B cell (primary cell): Measurements from ENCODE around the gene LOC128125822.

Experiments used
- ATAC-seq: fragments of 200-7000 bp; cut with Tn5 transposase; one replicate; pipeline ENCODE4 v1.10.0; 2021; ENCODE audit warnings: low read depth, mild to moderate bottlenecking, moderate number of reproducible peaks, moderate library complexity
- CTCF ChIA-PET: fragments of 350-600 bp; sonication (Branson Sonifier 250); formaldehyde crosslinking; loops from one replicate; lab custom pipeline; 2021; ENCODE audit warnings: antibody characterized with exemption, inconsistent platforms; lab: Charles Lee
- POLR2A ChIA-PET: fragments of 350-600 bp; sonication (Branson Sonifier 250); formaldehyde crosslinking; loops from one replicate; lab custom pipeline; 2021; ENCODE audit warnings: antibody characterized with exemption; lab: Charles Lee
- DNase-seq: peaks from one replicate; pipeline ENCODE4 v3.0.0; 2013
- H2AFZ ChIP-seq: 2 replicates; pipeline ENCODE4 v1.6.1; 2012; ENCODE audit warnings: mild to moderate bottlenecking, low read depth, low read length; ENCODE audit not compliant: insufficient read depth, poor library complexity, severe bottlenecking
- H3K27ac ChIP-seq, 2 donors: 1 replicate in 1 of 2; 2 replicates in 1 of 2; pipeline ENCODE4 v1.5.1; 2012 to 2013; ENCODE audit warnings: low read length in 2 of 2, mild to moderate bottlenecking in 2 of 2, moderate library complexity in 1 of 2
- H3K27me3 ChIP-seq, 4 experiments: fragments of 200-600 bp in 1 of 4; sonication (generic) in 1 of 4; replicated peaks in 1 of 4; 1 replicate in 2 of 4; 2 replicates in 2 of 4; pipeline versions ENCODE4 v1.6.1 to v1.7.0; 2013 to 2016; ENCODE audit warnings: low read length in 3 of 4, mild to moderate bottlenecking in 2 of 4, mixed read lengths in 1 of 4, moderate library complexity in 1 of 4; ENCODE audit not compliant: insufficient read depth in 4 of 4, control insufficient read depth in 3 of 4; ENCODE audit errors: control extremely low read depth in 1 of 4
- H3K36me3 ChIP-seq, 2 experiments: replicated peaks in 1 of 2; 1 replicate in 1 of 2; 2 replicates in 1 of 2; pipeline versions ENCODE4 v1.6.1 to v1.7.1; 2013; ENCODE audit warnings: low read length in 1 of 2; ENCODE audit not compliant: insufficient read depth in 2 of 2, control insufficient read depth in 1 of 2; ENCODE audit errors: control extremely low read depth in 1 of 2, extremely low read depth in 1 of 2
- H3K4me1 ChIP-seq, 2 donors: fragments of 200-600 bp in 1 of 2; sonication (generic) in 1 of 2; 1 replicate in 1 of 2; 2 replicates in 1 of 2; pipeline versions ENCODE4 v1.5.1 to v1.6.1; 2013 to 2017; ENCODE audit warnings: low read length in 2 of 2; ENCODE audit not compliant: control insufficient read depth in 2 of 2, insufficient read depth in 2 of 2
- H3K4me2 ChIP-seq: replicated peaks from 2 replicates; pipeline ENCODE3; 2012; ENCODE audit warnings: mild to moderate bottlenecking, low read depth, low read length; ENCODE audit not compliant: poor library complexity, severe bottlenecking
- H3K4me3 ChIP-seq, 5 experiments: fragments of 200-600 bp in 1 of 5; sonication (generic) in 1 of 5; 1 replicate in 3 of 5; 2 replicates in 2 of 5; pipeline versions ENCODE4 v1.5.1 to v1.7.0; 2011 to 2016; ENCODE audit warnings: low read length in 4 of 5, mild to moderate bottlenecking in 4 of 5, low read depth in 2 of 5, control low read depth in 1 of 5, moderate library complexity in 1 of 5; ENCODE audit not compliant: insufficient read depth in 1 of 5; ENCODE audit errors: control extremely low read depth in 1 of 5, extremely low read depth in 1 of 5
- H3K79me2 ChIP-seq: fragments of 200-600 bp; sonication (generic); one replicate; pipeline ENCODE4 v1.6.0; 2016; ENCODE audit warnings: low read length; ENCODE audit not compliant: control insufficient read depth, insufficient read depth
- H3K9ac ChIP-seq: fragments of 200-600 bp; sonication (generic); 2 replicates; pipeline ENCODE4 v1.6.1; 2017; ENCODE audit warnings: mild to moderate bottlenecking, low read length, moderate library complexity
- H3K9me3 ChIP-seq, 3 donors: one replicate each; pipeline versions ENCODE4 v1.6.1 to v1.7.1; 2013; ENCODE audit warnings: low read length in 2 of 3; ENCODE audit not compliant: control insufficient read depth in 2 of 3, insufficient read depth in 1 of 3; ENCODE audit errors: control extremely low read depth in 1 of 3
- H4K20me1 ChIP-seq: 2 replicates; pipeline ENCODE4 v1.6.0; 2012; ENCODE audit warnings: mild to moderate bottlenecking, low read length; ENCODE audit not compliant: insufficient read depth, control insufficient read depth, poor library complexity, severe bottlenecking
- H3K27ac Mint-ChIP-seq: one replicate; pipeline ENCODE4 v1.8.0; 2021; ENCODE audit warnings: mixed read lengths
- H3K27me3 Mint-ChIP-seq: one replicate; pipeline ENCODE4 v1.8.0; 2021; ENCODE audit warnings: mixed read lengths
- H3K4me1 Mint-ChIP-seq: one replicate; pipeline ENCODE4 v1.8.0; 2021; ENCODE audit warnings: mixed read lengths
- H3K4me3 Mint-ChIP-seq: one replicate; pipeline ENCODE4 v1.8.0; 2021; ENCODE audit warnings: mixed read lengths
- H3K9me3 Mint-ChIP-seq: one replicate; pipeline ENCODE4 v1.8.0; 2022; ENCODE audit warnings: mixed read lengths; ENCODE audit not compliant: insufficient read depth
- EZH2 ChIP-seq: IDR thresholded peaks from 2 replicates; pipeline ENCODE4 v1.6.1; 2012; ENCODE audit warnings: borderline replicate concordance, low read depth, mild to moderate bottlenecking, moderate library complexity, low read length; ENCODE audit not compliant: insufficient read depth, poor library complexity, severe bottlenecking
- WGBS: methylation state at CpG from one replicate; pipeline ENCODE4 v1.1.5; 2013; ENCODE audit warnings: missing lambda C conversion rate; ENCODE audit not compliant: insufficient coverage; 5-methylcytosine and 5-hydroxymethylcytosine counted together
- intact Hi-C: fragments of 100-400 bp; cut with micrococcal nuclease; formaldehyde crosslinking; loops from one replicate; pipeline ENCODE4 v1.10.0; 2022
- TF ChIP-seq, protein P1 (sequence below): fragments of 200-600 bp; IDR thresholded peaks from one replicate; pipeline ENCODE4 v1.8.0; 2022; ENCODE audit warnings: antibody characterized with exemption, mild to moderate bottlenecking

The LOC128125822 gene

GRCh38 chr6:63537959-63538300 is 34.4 kb upstream of the LOC128125822 start:
- no peaks in the 10 kb centered on the region for H3K79me2 ChIP-seq
- ChIA-PET POLR2A (no interaction called here), CTCF (no interaction called here)
- TF ChIP-seq, protein P1, sequence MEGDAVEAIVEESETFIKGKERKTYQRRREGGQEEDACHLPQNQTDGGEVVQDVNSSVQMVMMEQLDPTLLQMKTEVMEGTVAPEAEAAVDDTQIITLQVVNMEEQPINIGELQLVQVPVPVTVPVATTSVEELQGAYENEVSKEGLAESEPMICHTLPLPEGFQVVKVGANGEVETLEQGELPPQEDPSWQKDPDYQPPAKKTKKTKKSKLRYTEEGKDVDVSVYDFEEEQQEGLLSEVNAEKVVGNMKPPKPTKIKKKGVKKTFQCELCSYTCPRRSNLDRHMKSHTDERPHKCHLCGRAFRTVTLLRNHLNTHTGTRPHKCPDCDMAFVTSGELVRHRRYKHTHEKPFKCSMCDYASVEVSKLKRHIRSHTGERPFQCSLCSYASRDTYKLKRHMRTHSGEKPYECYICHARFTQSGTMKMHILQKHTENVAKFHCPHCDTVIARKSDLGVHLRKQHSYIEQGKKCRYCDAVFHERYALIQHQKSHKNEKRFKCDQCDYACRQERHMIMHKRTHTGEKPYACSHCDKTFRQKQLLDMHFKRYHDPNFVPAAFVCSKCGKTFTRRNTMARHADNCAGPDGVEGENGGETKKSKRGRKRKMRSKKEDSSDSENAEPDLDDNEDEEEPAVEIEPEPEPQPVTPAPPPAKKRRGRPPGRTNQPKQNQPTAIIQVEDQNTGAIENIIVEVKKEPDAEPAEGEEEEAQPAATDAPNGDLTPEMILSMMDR: no peak
- TF ChIP-seq EZH2: no peak
- no peak overlapping the region for H3K9ac ChIP-seq
- H3K27me3 Mint-ChIP-seq: peaks cover 7% of the 10 kb centered on the region
- H3K4me1 ChIP-seq: peaks cover 0 to 6% of the 10 kb centered on the region in 2 donors
- intact Hi-C loops: no loop called here
- H3K27me3 ChIP-seq: no peaks in the 10 kb centered on the region
- H3K27ac Mint-ChIP-seq: no peak overlapping the region
- peaks cover 5% of the 10 kb centered on the region for H3K9me3 Mint-ChIP-seq
- DNase-seq: no peak
- H3K27ac ChIP-seq: no peak overlapping the region
- H4K20me1 ChIP-seq: no peaks in the 10 kb centered on the region
- no peak overlapping the region for H3K4me3 ChIP-seq
- H3K36me3 ChIP-seq: no peaks in the 10 kb centered on the region
- no peak overlapping the region for H3K4me3 Mint-ChIP-seq
- no peaks in the 10 kb centered on the region for H3K9me3 ChIP-seq
- no peak overlapping the region for H2AFZ ChIP-seq
- no peak overlapping the region for H3K4me2 ChIP-seq
- ATAC-seq: no peak
- H3K4me1 Mint-ChIP-seq: peaks cover 11% of the 10 kb centered on the region

DNA sequence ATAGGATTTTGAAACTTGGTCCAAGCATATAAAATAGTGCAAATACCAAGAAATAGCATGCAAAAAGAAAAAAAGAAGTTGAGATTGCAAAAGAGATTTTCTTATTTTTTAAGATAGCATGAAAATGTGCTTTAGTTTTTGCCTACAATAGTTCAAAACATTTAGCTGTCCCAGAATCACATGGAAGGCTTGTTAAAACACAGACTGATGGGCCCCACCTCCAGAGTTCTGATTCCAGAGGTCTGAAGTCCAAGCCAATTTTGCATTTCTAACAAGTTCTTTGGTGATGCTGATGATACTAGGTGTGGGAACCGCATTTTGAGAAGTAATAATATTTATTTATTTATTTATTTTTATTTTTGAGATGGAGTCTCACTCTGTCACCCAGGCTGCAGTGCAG is 33.7 kb upstream of the LOC128125822 start:
- no peaks in the 10 kb centered on the region for H4K20me1 ChIP-seq
- no peaks in the 10 kb centered on the region for H3K36me3 ChIP-seq
- no peak overlapping the region for H3K4me2 ChIP-seq
- H3K9ac ChIP-seq: no peak overlapping the region
- DNase-seq: no peak
- no peak overlapping the region for H3K27ac Mint-ChIP-seq
- H3K4me3 ChIP-seq: no peak overlapping the region
- TF ChIP-seq EZH2: no peak
- TF ChIP-seq, protein P1: no peak
- peaks cover 8% of the 10 kb centered on the region for H3K27me3 Mint-ChIP-seq
- ChIA-PET CTCF (no interaction called here), POLR2A (no interaction called here)
- intact Hi-C loops: no loop called here
- no peak overlapping the region for H3K4me3 Mint-ChIP-seq
- no peaks in the 10 kb centered on the region for H3K27me3 ChIP-seq
- no CpG with 5 or more reads among the region's 1 CpG for WGBS
- H3K27ac ChIP-seq: no peak overlapping the region
- H3K9me3 Mint-ChIP-seq: peaks cover 5% of the 10 kb centered on the region
- H3K79me2 ChIP-seq: no peaks in the 10 kb centered on the region
- H2AFZ ChIP-seq: no peak overlapping the region
- peaks cover 11% of the 10 kb centered on the region for H3K4me1 Mint-ChIP-seq
- no peak for ATAC-seq
- peaks cover 0 to 6% of the 10 kb centered on the region in 2 donors for H3K4me1 ChIP-seq
- no peaks in the 10 kb centered on the region for H3K9me3 ChIP-seq
